ENCODE measurements around the gene KCNRG. TPM values are rescaled to one million over a fixed set of nuclear protein-coding genes. Genes with fewer than 3 reads are reported as not detected.

KCNRG gene
- total and polyA plus RNA-seq, 9 of the 15 experiments (the other 6 are each of a cell fraction or from before 2014, with no cell fraction given), result 0.36 to 1.1 (median 0.53) TPM

- CTCF ChIA-PET (ENCODE audit: low intra/inter-chr PET ratio), result no interaction called here
- Histone ChIP-seq H3K9me3 (replicated peaks; ENCODE audit: control insufficient read depth, insufficient read depth, low read depth, low read length) (no peaks in the 10 kb centered on the region), H3K4me2 (ENCODE audit: insufficient read depth, low read length) (no peak overlapping the region), H3K27ac (ENCODE audit: extremely low read depth, low read depth, low read length) (no peak overlapping the region), H3K79me2 (ENCODE audit: control insufficient read depth, insufficient read depth, low read length) (no peaks in the 10 kb centered on the region), H3K4me3 (no peak overlapping the region), H3K4me1 (replicated peaks in 1 of 2; ENCODE audit: control insufficient read depth in 2 of 2, insufficient read depth in 2 of 2, low read length in 2 of 2) (peaks cover 0 to 6% of the 10 kb centered on the region in 2 experiments; a peak in 2 of 5 replicates), H3K27me3 (ENCODE audit: control insufficient read depth in 2 of 2, insufficient read depth in 2 of 2, low read length in 2 of 2) (no peaks in the 10 kb centered on the region), H2AFZ (ENCODE audit: low read depth, low read length) (no peak overlapping the region), H3K36me3 (ENCODE audit: control insufficient read depth, insufficient read depth, low read length) (no peaks in the 10 kb centered on the region), H3K9ac (ENCODE audit: insufficient read depth in 1 of 2, low read depth in 2 of 2, low read length in 2 of 2) (no peak overlapping the region), H4K20me1 (replicated peaks; ENCODE audit: control insufficient read depth, insufficient read depth, low read length) (no peaks in the 10 kb centered on the region), H3K9me1 (ENCODE audit: control insufficient read depth, insufficient read depth, low read length) (no peaks in the 10 kb centered on the region)
- BruUV-seq (replicated peaks), result no TSS peak
- intact Hi-C loops (cut with micrococcal nuclease), result no loop called here
- DNase-seq (ENCODE audit: extremely low read depth in 1 of 4, low spot score in 3 of 4), result no peak
- in situ Hi-C loops (cut with MboI), result no loop called here
- no peak for ATAC-seq
- FAIRE-seq, result no peak
- POLR2A ChIA-PET, result interaction anchor here (1.4 kb wide), 1 partner anchor 36 kb away, joined by 6 read pairs; the partner anchor contains the start of gene TRIM13
- TF ChIP-seq ELF4 (CRISPR knock-in tag; IDR thresholded peaks at IDR 0.05), result no peak
- peak; percentile 21; the same call in 1 of the 2 replicates for TF ChIP-seq POLR2H (tag; IDR thresholded peaks at IDR 0.05; ENCODE audit: low read depth)
- no peak for TF ChIP-seq ZNF408 (CRISPR knock-in tag; IDR thresholded peaks at IDR 0.05; ENCODE audit: low read depth)
- no peak for TF ChIP-seq TAL1 (IDR thresholded peaks at IDR 0.05)
Measured at GRCh38 chr13:50033725-50034124, 18.5 kb downstream of the KCNRG start.

- Histone ChIP-seq H3K27me3 (ENCODE audit: control insufficient read depth in 2 of 2, insufficient read depth in 2 of 2, low read length in 2 of 2) (no peaks in the 10 kb centered on the region), H4K20me1 (replicated peaks; ENCODE audit: control insufficient read depth, insufficient read depth, low read length) (no peaks in the 10 kb centered on the region), H3K4me3 (no peak overlapping the region), H3K4me1 (replicated peaks in 1 of 2; ENCODE audit: control insufficient read depth in 2 of 2, insufficient read depth in 2 of 2, low read length in 2 of 2) (no peaks in the 10 kb centered on the region; a peak in 1 of 5 replicates), H3K9me3 (replicated peaks; ENCODE audit: control insufficient read depth, insufficient read depth, low read depth, low read length) (no peaks in the 10 kb centered on the region), H3K27ac (ENCODE audit: extremely low read depth, low read depth, low read length) (no peak overlapping the region), H3K9me1 (ENCODE audit: control insufficient read depth, insufficient read depth, low read length) (no peaks in the 10 kb centered on the region), H3K4me2 (ENCODE audit: insufficient read depth, low read length) (no peak overlapping the region), H3K79me2 (ENCODE audit: control insufficient read depth, insufficient read depth, low read length) (no peaks in the 10 kb centered on the region), H3K9ac (ENCODE audit: insufficient read depth in 1 of 2, low read depth in 2 of 2, low read length in 2 of 2) (no peak overlapping the region), H2AFZ (ENCODE audit: low read depth, low read length) (no peak overlapping the region), H3K36me3 (ENCODE audit: control insufficient read depth, insufficient read depth, low read length) (peaks cover 26% of the 10 kb centered on the region; the same call in 1 of the 3 replicates)
- BruUV-seq (replicated peaks), result no TSS peak
- FAIRE-seq, result no peak
- in situ Hi-C loops (cut with MboI), result no loop called here
- ChIA-PET POLR2A (interaction anchor here (1.5 kb wide), 1 partner anchor 9 kb away, joined by 6 read pairs; no protein-coding TSS in a partner anchor), CTCF (ENCODE audit: low intra/inter-chr PET ratio) (no interaction called here)
- intact Hi-C loops (cut with micrococcal nuclease), result no loop called here
- no peak for DNase-seq (ENCODE audit: extremely low read depth in 1 of 4, low spot score in 3 of 4)
- no peak for TF ChIP-seq CTCFL (IDR thresholded peaks at IDR 0.05; ENCODE audit: borderline replicate concordance, insufficient read depth, low read depth, low read length, poor library complexity, severe bottlenecking)
- TF ChIP-seq E4F1 (CRISPR knock-in tag; IDR thresholded peaks at IDR 0.05; ENCODE audit: borderline replicate concordance), result no peak
- TF ChIP-seq ZNF408 (CRISPR knock-in tag; IDR thresholded peaks at IDR 0.05; ENCODE audit: low read depth), result no peak
- peak; percentile 54 for ATAC-seq
Measured at GRCh38 chr13:50037788-50038187, 22.5 kb downstream of the KCNRG start.
